GM18498 (cell line): ENCODE data around the gene TRIM61.
"Not testable (repeated sequence)": the region's sequence is repeated elsewhere in the genome, so short reads cannot be mapped to it uniquely, and the experiment has no call there.

Experiments used
- ATAC-seq: cut with Tn5 transposase; IDR thresholded peaks from one replicate; pipeline ENCODE4 v1.9.1; 2021; ENCODE audit warnings: mild to moderate bottlenecking, moderate library complexity; ENCODE audit not compliant: unreplicated experiment

TRIM61 gene

DNA sequence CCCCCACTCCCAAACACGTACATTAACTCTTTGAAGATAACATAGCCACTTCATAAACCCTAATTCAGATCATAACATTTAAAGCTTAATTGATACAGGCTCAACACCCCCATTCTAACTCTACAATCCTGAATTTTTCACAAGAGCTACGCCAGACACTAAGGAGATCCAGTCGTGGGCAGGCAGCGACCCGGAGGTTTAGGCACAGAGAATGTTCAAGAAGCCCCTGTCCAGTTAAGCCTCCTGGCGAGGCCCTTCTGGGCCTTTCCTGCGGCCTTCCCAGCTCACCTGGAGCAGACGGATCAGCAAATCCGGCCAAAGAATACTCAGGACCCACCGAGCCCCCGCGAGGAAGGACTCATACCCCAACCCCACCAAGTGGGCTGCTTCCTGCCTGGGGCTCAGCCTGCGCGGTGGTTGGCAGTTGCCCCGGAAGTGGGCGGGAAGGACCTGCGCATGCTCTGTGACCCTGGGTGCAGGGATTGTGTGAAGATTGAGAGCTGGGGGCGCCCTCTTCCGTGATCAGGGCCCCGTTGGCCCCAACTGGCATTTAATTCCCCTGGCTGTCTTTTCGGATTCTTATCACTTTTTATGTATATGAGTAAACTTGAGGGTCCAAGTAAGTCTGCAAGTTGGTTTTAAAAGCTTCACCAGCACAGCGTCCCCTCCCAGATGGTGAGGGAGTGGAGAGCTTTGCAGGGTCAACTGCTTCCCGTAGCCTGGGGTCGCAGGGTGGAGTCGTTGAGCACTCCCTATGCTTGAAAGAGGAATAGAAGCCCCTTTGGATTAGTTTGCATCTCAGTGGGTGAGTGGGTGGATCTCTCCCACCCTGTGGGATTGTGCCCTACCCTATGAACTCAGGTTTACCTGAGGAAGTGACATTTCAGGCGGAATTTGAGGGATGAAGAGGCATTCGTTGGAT, at the start of gene TRIM61:
TRIM61 (minus strand) TSS at position 415 of the 922 bp plus-strand sequence. CDS start 7,655 bp downstream, outside the sequence.
- peak; percentile 100 for ATAC-seq

DNA sequence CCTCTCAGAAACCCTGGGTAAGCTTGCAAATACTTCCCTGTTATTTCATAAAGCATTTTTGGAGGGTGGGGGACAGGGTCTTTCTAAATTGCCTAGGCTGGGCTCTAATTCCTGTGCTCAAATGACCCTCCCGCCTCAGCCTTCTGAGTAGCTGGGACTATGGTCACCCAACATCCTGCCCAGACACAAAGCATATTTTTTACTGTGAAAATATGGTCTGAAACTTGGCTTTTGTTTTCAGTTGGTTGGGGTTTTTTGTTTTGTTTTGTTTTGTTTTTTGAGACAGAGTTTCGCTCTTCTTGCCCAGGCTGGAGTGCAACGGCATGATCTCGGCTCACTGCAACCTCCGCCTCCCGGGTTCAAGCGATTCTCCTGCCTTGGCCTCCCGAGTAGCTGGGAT, 48.3 kb upstream of the TRIM61 start:
- not testable (repeated sequence) for ATAC-seq

DNA sequence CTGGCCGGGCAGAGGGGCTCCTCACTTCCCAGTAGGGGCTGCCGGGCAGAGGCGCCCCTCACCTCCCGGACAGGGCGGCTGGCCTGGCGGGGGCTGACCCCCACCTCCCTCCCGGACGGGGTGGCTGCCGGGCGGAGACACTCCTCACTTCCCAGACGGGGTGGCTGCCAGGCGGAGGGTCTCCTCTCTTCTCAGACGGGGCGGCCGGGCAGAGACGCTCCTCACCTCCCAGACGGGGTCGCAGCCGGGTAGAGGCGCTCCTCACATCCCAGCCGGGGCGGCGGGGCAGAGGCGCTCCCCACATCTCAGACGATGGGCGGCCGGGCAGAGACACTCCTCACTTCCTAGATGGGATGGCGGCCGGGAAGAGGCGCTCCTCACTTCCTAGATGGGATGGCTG, 42.5 kb upstream of the TRIM61 start:
- ATAC-seq = not testable (repeated sequence)

DNA sequence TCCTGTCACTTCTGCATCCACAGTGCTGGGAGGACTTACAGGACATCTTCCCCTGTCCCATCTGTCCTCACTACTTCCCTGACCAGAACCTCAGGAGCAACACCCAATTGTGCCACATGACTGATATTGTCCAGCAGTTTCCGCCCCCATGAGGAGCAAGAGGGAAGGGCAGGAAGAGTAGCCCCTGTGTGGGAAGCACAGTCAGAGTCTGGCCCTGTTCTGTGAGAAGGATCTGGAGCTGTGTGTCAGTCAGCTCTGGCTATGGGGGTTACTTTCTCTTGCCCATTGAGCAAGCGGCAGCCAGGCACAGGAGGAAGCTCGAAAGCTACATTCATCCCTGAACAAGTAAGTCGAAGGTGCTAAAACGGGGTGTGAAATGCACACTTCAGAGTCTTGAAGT, 39.5 kb upstream of the TRIM61 start:
- ATAC-seq = peak; percentile 56

DNA sequence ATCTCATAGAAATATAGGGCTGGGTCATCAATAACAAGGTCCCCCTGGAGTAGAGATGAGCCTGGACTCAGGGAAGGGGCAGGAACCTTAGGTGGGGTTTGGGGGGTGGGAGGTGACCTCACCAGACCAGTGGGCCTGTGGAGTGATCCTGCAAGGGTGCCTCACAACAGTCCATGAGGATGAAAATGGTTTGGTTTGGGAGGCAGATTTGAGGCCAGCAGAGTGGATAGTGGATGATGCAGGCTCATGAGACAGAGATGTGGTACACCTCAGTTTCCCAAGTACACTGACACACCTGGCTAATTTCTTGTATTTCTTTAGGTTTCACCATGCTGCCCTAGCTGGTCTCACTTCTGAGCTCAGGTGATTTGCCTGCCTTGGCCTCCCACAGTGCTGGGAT, 36.2 kb upstream of the TRIM61 start:
- ATAC-seq = no peak

DNA sequence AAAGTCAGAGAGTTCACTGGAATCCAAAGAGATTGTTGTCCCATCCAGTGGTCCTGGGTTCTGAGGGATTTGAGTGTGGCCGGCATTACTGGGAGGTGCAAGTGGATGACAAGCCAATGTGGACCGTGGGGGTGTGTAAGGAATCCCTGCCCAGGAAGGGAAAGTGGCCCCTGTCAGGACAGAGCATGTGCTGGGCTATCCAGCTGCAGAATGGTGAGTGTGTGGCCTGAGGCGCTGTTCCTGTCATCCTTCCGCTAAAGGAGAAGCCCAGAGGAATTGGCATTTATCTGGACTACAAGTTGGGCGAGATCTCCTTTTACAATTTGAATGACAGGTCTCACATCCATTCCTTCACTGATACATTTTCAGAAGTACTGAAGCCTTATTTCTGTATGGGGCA, 33.9 kb upstream of the TRIM61 start:
- ATAC-seq = no peak

DNA sequence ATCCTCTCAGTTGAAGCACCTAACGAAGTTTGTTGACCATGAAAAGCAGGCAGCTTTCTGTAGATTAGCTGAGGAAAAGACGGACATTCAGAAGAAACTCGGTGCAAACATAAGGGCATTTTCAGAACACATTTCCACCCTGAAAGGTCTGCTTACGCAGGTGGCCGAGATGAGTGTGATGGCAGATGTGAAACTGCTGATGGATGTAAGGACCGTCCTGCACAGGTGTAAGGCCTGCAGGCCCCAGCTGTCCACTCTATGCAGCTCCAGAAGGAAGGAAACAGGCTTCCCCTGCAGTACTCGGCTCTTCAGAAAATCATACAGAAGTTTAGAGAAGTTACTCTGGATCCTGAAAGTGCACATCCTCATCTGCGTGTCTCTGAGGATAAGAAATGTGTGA, 33.5 kb upstream of the TRIM61 start:
- no peak for ATAC-seq

DNA sequence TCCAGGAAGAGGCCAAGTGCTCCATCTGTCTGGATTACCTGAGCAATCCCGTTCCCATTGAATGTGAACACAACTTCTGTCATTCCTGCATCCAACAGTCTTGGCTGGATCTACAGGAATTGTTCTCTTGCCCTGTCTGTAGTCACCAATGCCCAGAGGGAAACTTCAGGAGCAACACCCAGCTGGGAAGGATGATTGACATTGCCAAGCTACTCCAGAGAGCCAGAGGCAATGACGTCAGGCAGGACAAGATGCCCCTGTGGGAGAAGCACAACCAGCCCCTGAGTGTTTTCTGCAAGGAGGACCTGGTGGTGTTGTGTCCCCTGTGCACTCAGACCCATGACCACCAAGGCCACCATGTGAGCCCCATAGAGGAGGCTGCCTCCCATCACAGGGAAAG, 33.0 kb upstream of the TRIM61 start:
- ATAC-seq = no peak

DNA sequence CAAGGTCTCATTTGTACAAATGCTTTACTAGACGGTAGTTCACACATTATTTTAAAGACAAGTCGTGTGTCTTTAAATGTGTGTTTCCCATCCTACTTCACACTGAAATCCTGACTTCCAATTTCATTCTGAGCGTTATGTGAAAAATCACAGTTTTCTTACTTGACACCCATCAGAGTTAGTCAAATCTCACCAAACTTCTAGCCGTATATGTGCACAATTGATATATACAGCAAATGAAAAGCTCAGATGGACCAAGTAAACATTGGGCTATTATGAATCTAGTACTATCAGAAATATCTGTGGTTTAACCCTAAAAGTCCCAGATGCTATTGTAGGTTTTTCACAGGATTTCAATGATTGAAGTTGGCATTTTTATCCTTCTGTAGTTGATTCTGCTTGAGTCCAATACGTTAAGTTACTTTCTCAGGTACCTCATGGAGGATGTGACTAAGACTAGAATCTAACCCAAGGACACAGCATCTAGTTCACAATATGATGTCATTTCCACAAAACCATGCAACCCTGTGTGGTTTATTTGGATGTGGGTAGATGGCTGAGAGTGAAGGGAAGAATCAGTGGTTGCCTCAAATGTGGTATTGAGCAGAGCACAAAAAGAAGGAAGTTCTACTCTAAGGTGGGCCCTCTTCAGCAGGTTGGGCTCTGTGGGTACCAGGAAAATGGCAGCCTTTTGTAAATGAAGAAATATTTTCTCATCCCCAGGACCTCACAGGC, 32.2 kb upstream of the TRIM61 start:
- ATAC-seq = no peak

DNA sequence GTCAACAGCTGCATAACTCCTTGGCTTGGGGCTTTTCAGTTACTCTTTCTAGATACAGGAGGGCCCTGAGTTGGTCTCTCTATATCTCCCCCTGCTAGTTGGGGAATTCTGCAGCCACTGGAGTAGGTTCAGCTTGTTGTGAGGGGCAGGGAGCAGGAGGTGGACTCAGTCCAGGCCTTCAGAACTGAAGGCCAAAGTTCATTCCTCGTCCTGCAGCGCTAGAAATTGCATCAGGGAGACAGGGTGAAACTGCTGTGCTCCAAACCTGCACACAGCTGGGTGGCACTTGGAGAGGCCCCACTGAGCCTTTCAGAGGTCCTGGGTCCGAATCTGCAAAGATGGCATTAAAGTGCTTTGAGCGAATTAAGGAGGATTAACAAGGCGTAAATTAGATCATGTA, 29.4 kb upstream of the TRIM61 start:
- no peak for ATAC-seq

DNA sequence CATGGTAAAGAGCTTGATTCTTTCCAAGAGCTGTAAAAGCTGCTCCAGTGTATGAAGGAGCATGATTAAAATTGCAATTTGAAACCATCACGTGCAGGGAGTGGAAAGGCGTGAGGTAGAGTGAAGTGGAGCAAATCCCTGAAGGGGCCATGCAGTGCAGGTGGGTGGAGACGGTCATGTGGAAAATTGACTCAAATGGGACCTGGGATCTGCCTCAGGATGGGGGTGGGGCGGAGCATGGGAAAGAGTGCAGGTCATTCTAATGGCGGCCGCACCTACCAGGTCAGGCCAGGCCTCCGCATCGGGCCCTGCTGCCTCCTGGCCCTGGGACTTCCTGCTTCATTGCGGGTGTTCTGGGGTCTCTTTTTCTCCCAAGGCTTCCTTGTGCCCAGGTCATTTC, 29.0 kb upstream of the TRIM61 start:
- ATAC-seq = no peak

DNA sequence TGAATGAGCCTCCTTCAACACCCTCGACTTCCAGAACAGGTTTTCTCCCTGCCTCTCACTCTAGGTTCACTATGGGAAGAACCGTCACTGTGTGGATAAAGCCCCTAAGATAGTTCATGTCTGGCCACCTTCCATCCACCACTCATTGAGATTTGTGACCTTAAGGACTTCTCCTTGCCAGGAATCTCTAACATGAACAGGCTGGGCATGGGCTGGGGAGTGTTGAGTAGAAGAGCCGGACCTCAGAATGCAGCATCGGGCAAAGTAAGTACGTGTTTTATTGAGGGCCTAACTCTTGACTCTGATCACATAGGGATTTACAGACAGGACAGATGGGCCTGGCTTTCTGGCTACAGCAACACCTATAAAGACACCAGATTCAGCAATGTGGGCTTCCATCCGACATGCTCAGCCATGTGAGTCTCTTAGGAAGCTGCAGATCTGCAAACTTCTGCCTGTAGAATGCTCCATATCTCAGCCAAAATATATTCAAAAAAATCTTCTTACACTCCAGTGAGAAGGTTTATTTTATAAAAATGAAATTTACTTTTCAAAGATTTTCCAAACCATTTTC, 28.0 kb upstream of the TRIM61 start:
- no peak for ATAC-seq

DNA sequence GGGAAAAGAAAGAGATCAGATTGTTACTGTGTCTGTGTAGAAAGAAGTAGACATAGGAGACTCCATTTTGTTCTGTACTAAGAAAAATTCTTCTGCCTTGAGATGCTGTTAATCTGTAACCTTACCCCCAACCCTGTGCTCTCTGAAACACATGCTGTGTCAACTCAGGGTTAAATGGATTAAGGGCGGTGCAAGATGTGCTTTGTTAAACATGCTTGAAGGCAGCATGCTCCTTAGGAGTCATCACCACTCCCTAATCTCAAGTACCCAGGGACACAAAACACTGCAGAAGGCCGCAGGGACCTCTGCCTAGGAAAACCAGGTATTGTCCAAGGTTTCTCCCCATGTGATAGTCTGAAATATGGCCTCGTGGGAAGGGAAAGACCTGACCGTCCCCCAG, 24.5 kb upstream of the TRIM61 start:
- not testable (repeated sequence) for ATAC-seq

DNA sequence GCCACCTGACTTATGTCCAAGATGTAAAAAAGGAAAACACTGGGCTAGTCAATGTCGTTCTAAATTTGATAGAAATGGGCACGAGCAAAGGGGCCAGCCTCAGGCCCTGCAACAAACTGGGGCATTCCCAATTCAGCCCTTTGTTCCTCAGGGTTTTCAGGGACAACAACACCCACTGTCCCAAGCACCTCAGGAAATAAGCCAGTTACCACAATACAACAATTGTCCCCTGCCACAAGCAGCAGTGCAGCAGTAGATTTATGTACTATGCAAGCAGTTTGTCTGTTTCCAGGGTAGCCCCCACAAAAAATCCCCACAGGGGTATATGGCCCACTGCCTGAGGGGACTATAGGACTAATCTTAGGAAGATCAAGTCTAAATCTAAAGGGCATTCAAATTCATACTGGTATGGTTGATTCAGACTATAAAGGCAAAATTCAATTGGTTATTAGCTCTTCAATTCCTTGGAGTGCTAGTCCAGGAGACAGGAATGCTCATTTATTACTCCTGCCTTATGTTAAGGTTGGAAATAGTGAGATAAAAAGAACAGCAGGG, 21.1 kb upstream of the TRIM61 start:
- ATAC-seq = not testable (repeated sequence)

DNA sequence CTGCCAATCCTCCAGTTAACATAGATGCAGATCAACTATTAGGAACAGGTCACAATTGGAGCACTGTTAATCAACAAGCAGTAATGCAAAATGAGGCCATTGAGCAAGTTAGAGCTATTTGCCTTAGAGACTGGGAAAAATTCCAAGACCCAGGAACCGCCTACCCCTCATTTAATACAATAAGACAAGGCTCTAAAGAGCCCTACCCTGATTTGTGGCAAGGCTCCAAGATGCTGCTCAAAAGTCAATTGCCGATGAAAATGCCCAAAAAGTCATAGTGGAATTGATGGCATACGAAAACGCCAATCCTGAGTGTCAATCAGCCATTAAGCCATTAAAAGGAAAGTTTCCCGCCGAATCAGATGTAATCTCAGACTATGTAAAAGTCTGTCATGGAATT, 20.5 kb upstream of the TRIM61 start:
- ATAC-seq = no peak

DNA sequence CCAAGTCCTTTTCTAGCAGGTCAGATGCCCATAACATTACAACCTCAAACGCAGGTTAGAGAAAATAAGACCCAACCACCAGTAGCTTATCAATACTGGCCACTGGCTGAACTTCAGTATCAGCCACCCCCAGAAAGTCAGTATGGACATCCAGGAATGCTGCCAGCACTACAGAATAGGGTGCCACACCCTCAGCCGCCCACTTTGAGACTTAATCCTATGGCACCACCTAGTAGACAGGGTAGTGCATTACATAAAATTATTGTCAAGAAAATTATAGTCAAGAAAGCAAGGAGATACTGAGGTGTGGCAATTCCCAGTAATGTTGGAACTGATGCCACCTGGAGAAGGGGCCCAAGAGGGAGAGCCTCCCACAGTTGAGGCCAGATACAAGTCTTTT, 19.9 kb upstream of the TRIM61 start:
- ATAC-seq = peak; percentile 45

DNA sequence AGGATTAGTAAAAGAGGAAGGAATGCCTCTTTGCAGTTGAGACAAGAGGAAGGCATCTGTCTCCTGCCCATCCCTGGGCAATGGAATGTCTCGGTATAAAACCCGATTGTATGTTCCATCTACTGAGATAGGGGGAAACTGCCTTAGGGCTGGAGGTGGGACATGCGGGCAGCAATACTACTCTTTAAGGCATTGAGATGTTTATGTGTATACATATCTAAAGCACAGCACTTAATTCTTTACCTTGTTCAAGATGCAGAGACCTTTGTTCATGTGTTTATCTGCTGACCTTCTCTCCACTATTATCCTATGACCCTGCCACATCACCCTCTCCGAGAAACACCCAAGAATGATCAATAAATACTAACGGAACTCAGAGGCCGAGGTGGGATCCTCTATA, 18.7 kb upstream of the TRIM61 start:
- ATAC-seq = not testable (repeated sequence)

DNA sequence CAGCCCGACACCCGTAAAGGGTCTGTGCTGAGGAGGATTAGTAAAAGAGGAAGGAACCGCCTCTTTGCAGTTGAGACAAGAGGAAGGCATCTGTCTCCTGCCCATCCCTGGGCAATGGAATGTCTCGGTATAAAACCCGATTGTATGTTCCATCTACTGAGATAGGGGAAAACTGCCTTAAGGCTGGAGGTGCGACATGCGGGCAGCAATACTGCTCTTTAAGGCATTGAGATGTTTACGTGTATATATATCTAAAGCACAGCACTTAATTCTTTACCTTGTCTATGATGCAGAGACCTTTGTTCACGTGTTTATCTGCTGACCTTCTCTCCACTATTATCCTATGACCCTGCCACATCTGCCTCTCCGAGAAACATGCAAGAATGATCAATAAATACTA, 13.3 kb upstream of the TRIM61 start:
- ATAC-seq = not testable (repeated sequence)

DNA sequence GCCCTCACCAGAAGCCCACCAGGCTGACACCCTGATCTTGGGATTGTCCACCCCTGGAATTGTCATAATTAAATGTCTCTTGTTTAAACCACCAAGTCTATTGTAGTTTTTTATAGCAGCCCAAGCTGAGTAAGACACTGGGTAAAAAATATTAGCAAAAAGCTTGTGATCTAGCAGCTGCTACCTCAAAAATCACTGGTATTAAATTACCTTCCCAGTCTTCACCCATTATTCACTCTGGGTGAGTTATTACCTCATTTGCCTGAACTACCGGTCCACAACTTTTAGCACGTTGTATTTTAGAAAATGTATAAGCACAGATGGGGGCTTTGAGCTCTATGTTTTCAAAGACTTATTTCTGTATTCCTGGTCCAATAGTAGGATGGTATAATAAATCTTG, 12.0 kb upstream of the TRIM61 start:
- no peak for ATAC-seq

DNA sequence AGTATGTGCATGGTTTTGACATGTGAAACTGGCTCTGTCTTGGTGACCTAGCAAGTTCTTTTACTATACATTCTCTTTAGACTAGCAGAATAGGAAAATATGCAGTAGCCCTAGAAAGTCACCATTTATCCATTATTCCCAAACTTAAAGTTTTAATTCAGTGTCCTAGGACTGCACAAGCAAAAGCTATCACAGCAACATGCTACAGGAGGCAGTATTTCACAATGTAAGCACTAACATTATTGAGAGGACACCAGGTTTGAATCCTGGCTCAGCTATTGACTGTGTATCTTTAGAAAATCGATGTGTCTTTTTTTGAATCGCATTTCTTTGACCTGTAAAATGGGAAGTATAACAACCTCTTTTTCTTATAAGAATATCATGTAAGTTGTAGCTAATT, 5.5 kb downstream of the TRIM61 start:
- ATAC-seq = not testable (repeated sequence)

DNA sequence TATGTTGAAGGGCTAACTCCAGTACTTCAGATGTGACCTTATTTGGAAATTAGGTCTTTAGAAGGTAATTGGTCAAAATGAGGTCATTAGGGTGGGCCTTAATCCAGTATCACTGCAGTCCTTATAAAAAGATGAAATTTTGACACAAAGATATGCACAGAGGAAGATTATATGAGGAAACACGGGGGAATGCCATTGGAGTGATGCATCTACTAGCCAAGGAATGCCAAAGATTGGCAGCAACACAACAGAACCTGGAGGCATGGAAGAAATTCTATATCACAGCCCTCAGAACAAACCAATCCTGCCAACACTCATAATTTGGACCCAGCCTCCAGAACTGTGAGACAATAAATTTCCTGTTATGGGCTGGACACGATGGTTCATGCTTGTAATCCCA, 17.6 kb downstream of the TRIM61 start:
- no peak for ATAC-seq
